Keratinocyte (primary cell): ENCODE data around the gene LDAF1.

Source experiments
- CTCF ChIP-seq, 3 experiments: IDR thresholded peaks in 1 of 3; conservative IDR thresholded peaks in 1 of 3; optimal IDR thresholded peaks in 1 of 3; 2 replicates in 2 of 3; 3 replicates in 1 of 3; pipeline versions ENCODE3 to v1.5.1; 2011; ENCODE audit warnings: low read length in 3 of 3, mild to moderate bottlenecking in 3 of 3, moderate library complexity in 2 of 3, control low read depth in 1 of 3, inconsistent platforms in 1 of 3; ENCODE audit not compliant: insufficient read depth in 2 of 3; ENCODE audit errors: extremely low read depth in 1 of 3
- EZH2 ChIP-seq: IDR thresholded peaks from one replicate; pipeline ENCODE4 v1.6.1; 2012; ENCODE audit warnings: inconsistent platforms, mild to moderate bottlenecking, low read length, moderate library complexity

- TF ChIP-seq CTCF (optimal IDR thresholded peaks at IDR 0.05 in 1 of 3, IDR thresholded peaks at IDR 0.05 in 1 of 3, conservative IDR thresholded peaks at IDR 0.05 in 1 of 3; ENCODE audit: extremely low read depth in 1 of 3, insufficient read depth in 2 of 3, low read length in 3 of 3) (no peak), EZH2 (no peak)
Observed at GRCh38 chr16:21192991-21193390, 34.5 kb downstream of the LDAF1 start.
